AG09319 (cell line): ENCODE measurements around the gene CBX3.

Experiments
- DNase-seq: peaks from one replicate; pipeline ENCODE4 v3.0.0-alpha.2; 2010; ENCODE audit warnings: low read depth; ENCODE audit errors: extremely low read depth
- CTCF ChIP-seq: IDR thresholded peaks from 2 replicates; pipeline ENCODE4 v1.5.1; 2011; ENCODE audit warnings: low read depth, mild to moderate bottlenecking, inconsistent platforms, low read length, moderate library complexity

Gene CBX3

GRCh38 chr7:26178272-26178960 lies 23.1 kb upstream of the CBX3 start:
- TF ChIP-seq CTCF = no peak
- no peak for DNase-seq

GRCh38 chr7:26179422-26179821 lies 22.1 kb upstream of the CBX3 start:
- TF ChIP-seq CTCF = no peak
- DNase-seq = no peak

GRCh38 chr7:26179826-26180497 lies 21.6 kb upstream of the CBX3 start:
- no peak for TF ChIP-seq CTCF
- no peak for DNase-seq

GRCh38 chr7:26180792-26181198 lies 20.8 kb upstream of the CBX3 start:
- DNase-seq = no peak
- no peak for TF ChIP-seq CTCF

GRCh38 chr7:26181474-26182227 lies 19.9 kb upstream of the CBX3 start:
- no peak for TF ChIP-seq CTCF

GRCh38 chr7:26182283-26182682 lies 19.3 kb upstream of the CBX3 start:
- no peak for TF ChIP-seq CTCF
- no peak for DNase-seq

More at GRCh38 chr7:26181474-26182227, 19.9 kb upstream of the CBX3 start:
- DNase-seq = no peak

- DNase-seq = no peak
- TF ChIP-seq CTCF = no peak
Observed at GRCh38 chr7:26182706-26183105, 18.8 kb upstream of the CBX3 start.
